SK-N-SH (cell line): ENCODE measurements around the gene PTCSC3. TPM values are rescaled to one million over a fixed set of nuclear protein-coding genes. Genes with fewer than 3 reads are reported as not detected.

ENCODE experiments used
- CTCF ChIA-PET: fragments of 300-600, 350-600 bp; formaldehyde crosslinking; extraction: SDS; loops from one replicate; lab custom pipeline; 2021; lab: Yijun Ruan, JAX
- POLR2A ChIA-PET: fragments of 350-600 bp; sonication (Branson Sonifier 250); formaldehyde crosslinking; extraction: SDS; loops from one replicate; lab custom pipeline; 2020; ENCODE audit warnings: antibody characterized with exemption, inconsistent platforms; lab: Yijun Ruan, JAX
- DNase-seq: peaks from one replicate; pipeline ENCODE4 v3.0.0; 2012
- H2AFZ ChIP-seq: fragments of 200-600 bp; sonication (generic); 2 replicates; pipeline ENCODE4 v1.8.1; 2016; ENCODE audit warnings: antibody characterized with exemption, mild to moderate bottlenecking, low read depth
- H3F3A ChIP-seq: fragments of 200-600 bp; sonication (generic); replicated peaks from 2 replicates; pipeline ENCODE3; 2016; ENCODE audit warnings: antibody characterized with exemption, mild to moderate bottlenecking; ENCODE audit not compliant: insufficient read depth
- H3K27ac ChIP-seq, 2 experiments: fragments of 200-500 bp in 1 of 2; fragments of 200-600 bp in 1 of 2; sonication (Bioruptor generic) in 1 of 2; sonication (generic), shearing (Covaris generic) in 1 of 2; 2 replicates each; pipeline versions ENCODE4 v1.5.1 to v1.6.1; 2014 to 2016; ENCODE audit warnings: low read depth in 2 of 2, inconsistent platforms in 1 of 2, low read length in 1 of 2, mild to moderate bottlenecking in 1 of 2, mixed read lengths in 1 of 2
- H3K27me3 ChIP-seq: fragments of 200-600 bp; sonication (generic), shearing (Covaris generic); 2 replicates; pipeline ENCODE4 v1.6.1; 2016; ENCODE audit warnings: mixed run types; ENCODE audit not compliant: insufficient read depth
- H3K36me3 ChIP-seq, 2 experiments: fragments of 200-500 bp in 1 of 2; fragments of 200-600 bp in 1 of 2; sonication (Bioruptor generic) in 1 of 2; sonication (generic) in 1 of 2; replicated peaks in 1 of 2; 2 replicates each; pipeline versions ENCODE3 to v1.5.1; 2014 to 2016; ENCODE audit warnings: low read length in 1 of 2, mild to moderate bottlenecking in 1 of 2; ENCODE audit not compliant: insufficient read depth in 2 of 2, control insufficient read depth in 1 of 2
- H3K4me1 ChIP-seq, 2 experiments: fragments of 200-500 bp in 1 of 2; fragments of 200-600 bp in 1 of 2; sonication (Bioruptor generic) in 1 of 2; sonication (generic), shearing (Covaris generic) in 1 of 2; 2 replicates each; pipeline versions ENCODE4 v1.5.1 to v1.6.1; 2014 to 2016; ENCODE audit warnings: low read depth in 1 of 2, low read length in 1 of 2, mixed run types in 1 of 2; ENCODE audit not compliant: insufficient read depth in 2 of 2, control insufficient read depth in 1 of 2
- H3K4me2 ChIP-seq: fragments of 200-600 bp; sonication (generic), shearing (Covaris generic); 2 replicates; pipeline ENCODE4 v1.6.1; 2017; ENCODE audit warnings: mixed run types
- H3K4me3 ChIP-seq, 2 experiments: fragments of 200-500 bp in 1 of 2; fragments of 200-600 bp in 1 of 2; sonication (Bioruptor generic) in 1 of 2; sonication (generic), shearing (Covaris generic) in 1 of 2; 2 replicates each; pipeline versions ENCODE4 v1.5.1 to v1.8.1; 2014 to 2016; ENCODE audit warnings: low read depth in 2 of 2, inconsistent platforms in 1 of 2, low read length in 1 of 2, mild to moderate bottlenecking in 1 of 2, mixed read lengths in 1 of 2, moderate library complexity in 1 of 2
- H3K79me2 ChIP-seq: fragments of 200-600 bp; sonication (generic); 2 replicates; pipeline ENCODE4 v1.8.1; 2017; ENCODE audit warnings: mild to moderate bottlenecking; ENCODE audit not compliant: insufficient read depth
- H3K9ac ChIP-seq: fragments of 200-600 bp; sonication (generic); 2 replicates; pipeline ENCODE4 v1.6.1; 2017; ENCODE audit warnings: mixed run types
- H3K9me2 ChIP-seq: fragments of 200-600 bp; sonication (generic); 2 replicates; pipeline ENCODE4 v1.6.1; 2017; ENCODE audit warnings: mixed run types
- H3K9me3 ChIP-seq: fragments of 200-600 bp; sonication (generic); 2 replicates; pipeline ENCODE4 v1.6.1; 2017; ENCODE audit warnings: mixed run types, mild to moderate bottlenecking, moderate library complexity
- H4K20me1 ChIP-seq: fragments of 200-600 bp; sonication (generic); 2 replicates; pipeline ENCODE4 v1.6.1; 2017; ENCODE audit warnings: mild to moderate bottlenecking, mixed run types; ENCODE audit not compliant: insufficient read depth
- ELF1 ChIP-seq: IDR thresholded peaks from 2 replicates; pipeline ENCODE4 v1.4.0; 2012
- EP300 ChIP-seq, 2 experiments: IDR thresholded peaks; 2 replicates each; pipeline versions ENCODE4 v1.4.0 to v1.6.1; 2012; ENCODE audit warnings: borderline replicate concordance in 1 of 2, low read depth in 1 of 2, low read length in 1 of 2
- FOSL2 ChIP-seq: IDR thresholded peaks from 2 replicates; pipeline ENCODE4 v1.4.0; 2012; ENCODE audit warnings: low read depth, mild to moderate bottlenecking, moderate library complexity, borderline replicate concordance
- FOXJ3 ChIP-seq: sonication (generic); formaldehyde crosslinking; IDR thresholded peaks from 2 replicates; pipeline ENCODE4 v1.5.1; 2020; ENCODE audit warnings: mild to moderate bottlenecking, missing genetic modification reagents
- FOXM1 ChIP-seq: IDR thresholded peaks from 2 replicates; pipeline ENCODE4 v1.4.0; 2012; ENCODE audit warnings: low read depth, mild to moderate bottlenecking
- JUND ChIP-seq: IDR thresholded peaks from 2 replicates; pipeline ENCODE4 v1.4.0; 2012
- MXI1 ChIP-seq: IDR thresholded peaks from 2 replicates; pipeline ENCODE4 v1.6.1; 2012; ENCODE audit warnings: mild to moderate bottlenecking, low read depth, low read length, improper control_type of control experiment
- RAD21 ChIP-seq: IDR thresholded peaks from 2 replicates; pipeline ENCODE4 v1.6.1; 2012; ENCODE audit warnings: mild to moderate bottlenecking, low read length
- RFX5 ChIP-seq: IDR thresholded peaks from 2 replicates; pipeline ENCODE4 v1.6.1; 2012; ENCODE audit warnings: mild to moderate bottlenecking, improper control_type of control experiment, low read length
- RXRA ChIP-seq: IDR thresholded peaks from 2 replicates; pipeline ENCODE4 v1.4.0; 2012; ENCODE audit warnings: low read depth, mild to moderate bottlenecking, borderline replicate concordance
- SMC3 ChIP-seq: IDR thresholded peaks from 2 replicates; pipeline ENCODE4 v1.6.1; 2012; ENCODE audit warnings: low read depth, low read length, improper control_type of control experiment
- TCF12 ChIP-seq: IDR thresholded peaks from 2 replicates; pipeline ENCODE4 v1.4.0; 2012
- YY1 ChIP-seq: IDR thresholded peaks from 2 replicates; pipeline ENCODE4 v1.4.0; 2012; ENCODE audit warnings: low read depth, mild to moderate bottlenecking
- WGBS: methylation state at CpG from one replicate; pipeline ENCODE4 v1.1.6; 2017; ENCODE audit warnings: low lambda C conversion rate; 5-methylcytosine and 5-hydroxymethylcytosine counted together
- polyA plus RNA-seq, 3 experiments: library from polyadenylated mRNA; depleted of rRNA; stranded (reverse); fragments of >200 nt; gene quantifications; 2 replicates each; pipeline ENCODE4 v1.2.3, GENCODE V29; 2012
- TF ChIP-seq, protein P1 (sequence below): IDR thresholded peaks from 2 replicates; pipeline ENCODE4 v1.4.0; 2012; ENCODE audit warnings: low read depth, borderline replicate concordance
- TF ChIP-seq, protein P2 (sequence below): IDR thresholded peaks from 2 replicates; pipeline ENCODE4 v1.6.1; 2012; ENCODE audit warnings: mild to moderate bottlenecking, low read depth, low read length, moderate library complexity
- TF ChIP-seq, protein P3 (sequence below): IDR thresholded peaks from 2 replicates; pipeline ENCODE4 v1.4.0; 2012; ENCODE audit warnings: low read depth, borderline replicate concordance

Gene PTCSC3
- polyA plus RNA-seq, 1 of the 3 experiments (the other 2 are of a cell fraction) = not detected

DNA sequence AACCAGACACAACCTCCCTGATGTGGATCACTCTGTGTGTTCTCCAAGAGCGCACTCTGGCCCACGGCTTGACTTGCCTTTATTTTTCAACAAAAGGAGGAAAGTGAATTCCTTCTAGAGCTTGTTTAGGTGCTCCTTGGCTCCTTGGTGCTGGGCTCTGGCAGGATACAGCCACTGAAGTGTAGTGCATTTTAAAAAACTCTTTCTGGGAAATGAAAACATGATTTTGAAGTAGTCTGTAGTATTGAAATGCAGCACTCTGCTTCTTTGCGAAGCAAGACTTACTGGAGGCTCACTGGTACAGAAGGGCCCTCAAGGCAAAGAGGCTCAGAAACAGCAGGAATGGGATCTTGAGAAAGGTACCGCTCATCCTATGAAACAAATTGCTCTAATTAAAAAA lies 81.6 kb downstream of the PTCSC3 start:
- Histone ChIP-seq H3K79me2 (no peaks in the 10 kb centered on the region), H3K4me3 (no peak overlapping the region), H3K9me2 (no peaks in the 10 kb centered on the region), H3K4me1 (no peaks in the 10 kb centered on the region), H3K27me3 (peaks cover 15% of the 10 kb centered on the region), H3K9me3 (no peaks in the 10 kb centered on the region), H3K4me2 (no peak overlapping the region), H4K20me1 (no peaks in the 10 kb centered on the region), H2AFZ (no peak overlapping the region), H3K9ac (no peak overlapping the region), H3K27ac (no peak overlapping the region), H3K36me3 (no peaks in the 10 kb centered on the region), H3F3A (no peaks in the 10 kb centered on the region)
- no peak for DNase-seq
- WGBS = 15% methylated on average over 4 of the region's 4 CpGs
- no peak for TF ChIP-seq RFX5
- no peak for TF ChIP-seq MXI1
- TF ChIP-seq SMC3 = no peak
- TF ChIP-seq RAD21 = no peak
- TF ChIP-seq RXRA = no peak
- TF ChIP-seq FOXJ3 (CRISPR knock-in tag) = no peak
- TF ChIP-seq, protein P1, sequence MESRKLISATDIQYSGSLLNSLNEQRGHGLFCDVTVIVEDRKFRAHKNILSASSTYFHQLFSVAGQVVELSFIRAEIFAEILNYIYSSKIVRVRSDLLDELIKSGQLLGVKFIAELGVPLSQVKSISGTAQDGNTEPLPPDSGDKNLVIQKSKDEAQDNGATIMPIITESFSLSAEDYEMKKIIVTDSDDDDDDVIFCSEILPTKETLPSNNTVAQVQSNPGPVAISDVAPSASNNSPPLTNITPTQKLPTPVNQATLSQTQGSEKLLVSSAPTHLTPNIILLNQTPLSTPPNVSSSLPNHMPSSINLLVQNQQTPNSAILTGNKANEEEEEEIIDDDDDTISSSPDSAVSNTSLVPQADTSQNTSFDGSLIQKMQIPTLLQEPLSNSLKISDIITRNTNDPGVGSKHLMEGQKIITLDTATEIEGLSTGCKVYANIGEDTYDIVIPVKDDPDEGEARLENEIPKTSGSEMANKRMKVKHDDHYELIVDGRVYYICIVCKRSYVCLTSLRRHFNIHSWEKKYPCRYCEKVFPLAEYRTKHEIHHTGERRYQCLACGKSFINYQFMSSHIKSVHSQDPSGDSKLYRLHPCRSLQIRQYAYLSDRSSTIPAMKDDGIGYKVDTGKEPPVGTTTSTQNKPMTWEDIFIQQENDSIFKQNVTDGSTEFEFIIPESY = no peak
- TF ChIP-seq, protein P2, sequence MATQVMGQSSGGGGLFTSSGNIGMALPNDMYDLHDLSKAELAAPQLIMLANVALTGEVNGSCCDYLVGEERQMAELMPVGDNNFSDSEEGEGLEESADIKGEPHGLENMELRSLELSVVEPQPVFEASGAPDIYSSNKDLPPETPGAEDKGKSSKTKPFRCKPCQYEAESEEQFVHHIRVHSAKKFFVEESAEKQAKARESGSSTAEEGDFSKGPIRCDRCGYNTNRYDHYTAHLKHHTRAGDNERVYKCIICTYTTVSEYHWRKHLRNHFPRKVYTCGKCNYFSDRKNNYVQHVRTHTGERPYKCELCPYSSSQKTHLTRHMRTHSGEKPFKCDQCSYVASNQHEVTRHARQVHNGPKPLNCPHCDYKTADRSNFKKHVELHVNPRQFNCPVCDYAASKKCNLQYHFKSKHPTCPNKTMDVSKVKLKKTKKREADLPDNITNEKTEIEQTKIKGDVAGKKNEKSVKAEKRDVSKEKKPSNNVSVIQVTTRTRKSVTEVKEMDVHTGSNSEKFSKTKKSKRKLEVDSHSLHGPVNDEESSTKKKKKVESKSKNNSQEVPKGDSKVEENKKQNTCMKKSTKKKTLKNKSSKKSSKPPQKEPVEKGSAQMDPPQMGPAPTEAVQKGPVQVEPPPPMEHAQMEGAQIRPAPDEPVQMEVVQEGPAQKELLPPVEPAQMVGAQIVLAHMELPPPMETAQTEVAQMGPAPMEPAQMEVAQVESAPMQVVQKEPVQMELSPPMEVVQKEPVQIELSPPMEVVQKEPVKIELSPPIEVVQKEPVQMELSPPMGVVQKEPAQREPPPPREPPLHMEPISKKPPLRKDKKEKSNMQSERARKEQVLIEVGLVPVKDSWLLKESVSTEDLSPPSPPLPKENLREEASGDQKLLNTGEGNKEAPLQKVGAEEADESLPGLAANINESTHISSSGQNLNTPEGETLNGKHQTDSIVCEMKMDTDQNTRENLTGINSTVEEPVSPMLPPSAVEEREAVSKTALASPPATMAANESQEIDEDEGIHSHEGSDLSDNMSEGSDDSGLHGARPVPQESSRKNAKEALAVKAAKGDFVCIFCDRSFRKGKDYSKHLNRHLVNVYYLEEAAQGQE = no peak
- TF ChIP-seq FOSL2 = no peak
- TF ChIP-seq YY1 = no peak
- no peak for TF ChIP-seq ELF1
- no peak for TF ChIP-seq FOXM1
- ChIA-PET CTCF (no interaction called here), POLR2A (no interaction called here)

DNA sequence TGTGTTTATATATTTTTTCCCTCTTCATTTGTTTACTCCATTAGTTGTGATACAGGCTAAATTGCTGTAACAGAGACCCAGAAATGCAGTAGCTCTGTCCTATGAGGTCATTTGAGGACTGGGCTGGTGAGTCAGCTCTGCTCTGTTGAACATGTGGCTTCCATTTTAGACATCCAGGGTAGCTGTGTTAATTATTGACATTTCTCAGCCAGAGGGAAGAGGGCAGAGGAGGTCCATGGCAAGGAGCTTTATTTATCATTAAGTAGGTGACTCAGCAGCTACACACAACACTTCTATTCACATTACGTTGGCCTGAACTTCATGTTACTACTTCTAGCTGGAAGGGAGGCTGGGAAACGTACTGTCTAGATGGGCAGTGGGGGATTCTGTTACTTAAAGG lies 85.4 kb downstream of the PTCSC3 start:
- CTCF ChIA-PET = interaction anchor here (1.2 to 1.4 kb wide), 2 partner anchors 21 to 137 kb away, joined by 3 to 4 read pairs; no protein-coding TSS in a partner anchor
- Histone ChIP-seq H3K9me2 (no peaks in the 10 kb centered on the region), H3K79me2 (no peaks in the 10 kb centered on the region), H2AFZ (0 out of 2 replicates have a peak overlapping the region, but pooled peaks have one; percentile 86), H3K27ac (no peak overlapping the region), H3K4me1 (no peaks in the 10 kb centered on the region), H3K4me2 (peak overlapping the region; percentile 31; the same call in 1 of the 2 replicates), H3K27me3 (peaks cover 4% of the 10 kb centered on the region; the same call in 1 of the 2 replicates), H3K36me3 (no peaks in the 10 kb centered on the region), H4K20me1 (no peaks in the 10 kb centered on the region), H3K4me3 (no peak overlapping the region), H3F3A (no peaks in the 10 kb centered on the region), H3K9me3 (no peaks in the 10 kb centered on the region), H3K9ac (no peak overlapping the region)
- WGBS = 9% methylated on average over 2 of the region's 2 CpGs
- TF ChIP-seq RXRA (peak; percentile 30; the same call in 1 of the 2 replicates), SMC3 (no peak), ELF1 (no peak), JUND (peak; percentile 33), RFX5 (no peak), FOSL2 (0 out of 2 replicates have a peak, but pooled peaks have one; percentile 21), TCF12 (peak; percentile 46), EP300 (IDR thresholded peaks at IDR 0.05; ENCODE audit: borderline replicate concordance in 1 of 2, low read depth in 1 of 2, low read length in 1 of 2) (no peak)
- TF ChIP-seq, protein P3, sequence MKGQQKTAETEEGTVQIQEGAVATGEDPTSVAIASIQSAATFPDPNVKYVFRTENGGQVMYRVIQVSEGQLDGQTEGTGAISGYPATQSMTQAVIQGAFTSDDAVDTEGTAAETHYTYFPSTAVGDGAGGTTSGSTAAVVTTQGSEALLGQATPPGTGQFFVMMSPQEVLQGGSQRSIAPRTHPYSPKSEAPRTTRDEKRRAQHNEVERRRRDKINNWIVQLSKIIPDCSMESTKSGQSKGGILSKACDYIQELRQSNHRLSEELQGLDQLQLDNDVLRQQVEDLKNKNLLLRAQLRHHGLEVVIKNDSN = no peak
- POLR2A ChIA-PET = no interaction called here
- no peak for DNase-seq
